HepG2 (cell line): ENCODE measurements around the gene TECPR1. TPM values are rescaled to one million over a fixed set of nuclear protein-coding genes. Genes with fewer than 3 reads are reported as not detected.

Experiments
- ATAC-seq: fragments of 200-7000 bp; cut with Tn5 transposase; 3 replicates; pipeline ENCODE4 v1.9.1; 2020; ENCODE audit warnings: mild to moderate bottlenecking, moderate library complexity
- BruUV-seq: library from RNA; stranded (reverse); fragments of 400-500 nt; replicated peaks from 2 replicates; lab custom pipeline; 2021; lab: Mats Ljungman, UMichigan
- CTCF ChIA-PET: fragments of 300-600 bp; formaldehyde crosslinking; extraction: SDS; loops from one replicate; lab custom pipeline; 2021; ENCODE audit warnings: low total read pairs, inconsistent platforms, low intra/inter-chr PET ratio; lab: Yijun Ruan, JAX
- POLR2A ChIA-PET: fragments of 350-600 bp; sonication (Branson Sonifier 250); formaldehyde crosslinking; loops from one replicate; lab custom pipeline; 2020; ENCODE audit warnings: antibody characterized with exemption, inconsistent platforms; lab: Yijun Ruan, JAX
- DNase-seq: peaks from one replicate; pipeline ENCODE4 v3.0.0-alpha.2; 2015; ENCODE audit warnings: low spot score
- FAIRE-seq: peaks from 3 replicates; lab custom pipeline; 2011; peaks lifted over from hg19 to GRCh38; lab: Jason Lieb, UNC
- H2AFZ ChIP-seq: one replicate; pipeline ENCODE4 v1.6.1; 2011; ENCODE audit warnings: low read length, inconsistent platforms
- H3K27ac ChIP-seq: fragments of 300-600 bp; 3 replicates; pipeline ENCODE4 v1.8.0; 2011; ENCODE audit warnings: mixed run types, mild to moderate bottlenecking, mixed read lengths, low read length, inconsistent platforms; ENCODE audit not compliant: insufficient read depth; ENCODE audit errors: extremely low read length
- H3K27me3 ChIP-seq, 2 experiments: fragments of 200-600 bp in 1 of 2; 2 replicates in 1 of 2; 3 replicates in 1 of 2; pipeline versions ENCODE4 v1.6.0 to v1.8.0; 2011; ENCODE audit warnings: low read length in 2 of 2, mild to moderate bottlenecking in 2 of 2, moderate library complexity in 2 of 2, inconsistent platforms in 1 of 2; ENCODE audit not compliant: insufficient read depth in 2 of 2, control insufficient read depth in 1 of 2
- H3K36me3 ChIP-seq, 2 experiments: fragments of 200-600 bp in 1 of 2; replicated peaks in 1 of 2; 2 replicates in 1 of 2; 3 replicates in 1 of 2; pipeline versions ENCODE4 v1.5.1 to v1.8.0; 2011; ENCODE audit warnings: low read length in 2 of 2, inconsistent platforms in 1 of 2; ENCODE audit not compliant: insufficient read depth in 2 of 2, control insufficient read depth in 1 of 2
- H3K4me1 ChIP-seq: 2 replicates; pipeline ENCODE4 v1.5.1; 2012; ENCODE audit warnings: low read length, inconsistent platforms; ENCODE audit not compliant: insufficient read depth
- H3K4me2 ChIP-seq: 2 replicates; pipeline ENCODE4 v1.6.0; 2011; ENCODE audit warnings: low read depth, low read length, inconsistent platforms
- H3K4me3 ChIP-seq, 3 experiments: fragments of 200-600 bp in 1 of 3; sonication (generic), shearing (Covaris generic) in 1 of 3; replicated peaks in 1 of 3; 2 replicates each; pipeline ENCODE4 v1.5.1; 2011 to 2016; ENCODE audit warnings: low read length in 3 of 3, inconsistent platforms in 2 of 3, low read depth in 2 of 3, mild to moderate bottlenecking in 2 of 3, control low read depth in 1 of 3, mixed read lengths in 1 of 3; ENCODE audit not compliant: insufficient read depth in 1 of 3
- H3K79me2 ChIP-seq: one replicate; pipeline ENCODE4 v1.6.1; 2011; ENCODE audit warnings: low read length, inconsistent platforms; ENCODE audit not compliant: insufficient read depth
- H3K9ac ChIP-seq: 2 replicates; pipeline ENCODE4 v1.6.0; 2011; ENCODE audit warnings: mild to moderate bottlenecking, low read depth, low read length, inconsistent platforms; ENCODE audit not compliant: insufficient read depth
- H3K9me3 ChIP-seq: 2 replicates; pipeline ENCODE4 v1.5.1; 2012; ENCODE audit warnings: mild to moderate bottlenecking, low read length
- H4K20me1 ChIP-seq: 2 replicates; pipeline ENCODE4 v1.6.0; 2011; ENCODE audit warnings: inconsistent platforms, mild to moderate bottlenecking, low read length, moderate library complexity; ENCODE audit not compliant: insufficient read depth
- BRF2 ChIP-seq: sonication (generic); formaldehyde crosslinking; IDR thresholded peaks from 2 replicates; pipeline ENCODE4 v1.8.1; 2022; ENCODE audit warnings: mild to moderate bottlenecking, missing genetic modification reagents
- HNF4A ChIP-seq: sonication (generic); formaldehyde crosslinking; IDR thresholded peaks from 2 replicates; pipeline ENCODE4 v1.4.0; 2020; ENCODE audit warnings: missing genetic modification reagents
- MAFG ChIP-seq: sonication (generic); formaldehyde crosslinking; IDR thresholded peaks from 2 replicates; pipeline ENCODE4 v1.5.1; 2020; ENCODE audit warnings: mild to moderate bottlenecking, missing genetic modification reagents
- MXI1 ChIP-seq: IDR thresholded peaks from 3 replicates; pipeline ENCODE4 v1.6.1; 2012; ENCODE audit warnings: low read depth, low read length, inconsistent platforms, borderline replicate concordance
- PBX2 ChIP-seq: IDR thresholded peaks from 2 replicates; pipeline ENCODE4 v1.6.1; 2016; ENCODE audit warnings: control low read depth
- RBFOX2 ChIP-seq: fragments of 200-400 bp; formaldehyde crosslinking; IDR thresholded peaks from 2 replicates; pipeline ENCODE4 v1.6.1; 2017; ENCODE audit warnings: low read depth, mild to moderate bottlenecking, low read length
- RCOR2 ChIP-seq: IDR thresholded peaks from 2 replicates; pipeline ENCODE4 v1.6.1; 2016; ENCODE audit warnings: missing biosample characterization, missing genetic modification reagents
- SP140L ChIP-seq: sonication (generic); formaldehyde crosslinking; IDR thresholded peaks from 2 replicates; pipeline ENCODE4 v1.4.0; 2020; ENCODE audit warnings: missing genetic modification reagents, borderline replicate concordance
- ZBTB39 ChIP-seq: sonication (generic); formaldehyde crosslinking; IDR thresholded peaks from 2 replicates; pipeline ENCODE4 v1.5.0; 2020; ENCODE audit warnings: missing genetic modification reagents
- ZFX ChIP-seq: sonication (generic); formaldehyde crosslinking; IDR thresholded peaks from 2 replicates; pipeline ENCODE4 v1.4.0; 2020; ENCODE audit warnings: mild to moderate bottlenecking, low read depth, missing genetic modification reagents, moderate library complexity
- ZNF350 ChIP-seq: sonication (generic); formaldehyde crosslinking; IDR thresholded peaks from 2 replicates; pipeline ENCODE4 v1.4.0; 2020; ENCODE audit warnings: mild to moderate bottlenecking, low read depth, missing genetic modification reagents, borderline replicate concordance
- ZNF446 ChIP-seq: sonication (generic); formaldehyde crosslinking; IDR thresholded peaks from 2 replicates; pipeline ENCODE4 v1.5.0; 2020; ENCODE audit warnings: mild to moderate bottlenecking, missing genetic modification reagents
- ZNF510 ChIP-seq: sonication (generic); formaldehyde crosslinking; IDR thresholded peaks from 2 replicates; pipeline ENCODE4 v1.4.0; 2020; ENCODE audit warnings: low read depth, mild to moderate bottlenecking, missing genetic modification reagents
- ZNF550 ChIP-seq: sonication (generic); formaldehyde crosslinking; IDR thresholded peaks from 2 replicates; pipeline ENCODE4 v1.4.0; 2020; ENCODE audit warnings: mild to moderate bottlenecking, missing genetic modification reagents, borderline replicate concordance
- ZZZ3 ChIP-seq: sonication (generic); formaldehyde crosslinking; IDR thresholded peaks from 2 replicates; pipeline ENCODE4 v1.4.0; 2020; ENCODE audit warnings: missing genetic modification reagents, mild to moderate bottlenecking, borderline replicate concordance
- WGBS: methylation state at CpG from one replicate; pipeline ENCODE4 v1.1.6; 2017; ENCODE audit warnings: low lambda C conversion rate; 5-methylcytosine and 5-hydroxymethylcytosine counted together
- in situ Hi-C: cut with HindIII; loops from 2 replicates; pipeline ENCODE4 v1.10.0; 2017; ENCODE audit warnings: low pct_unique_long_range_greater_than_20kb; ENCODE audit not compliant: extremely low pct_ligation_motif_present
- intact Hi-C: fragments of 100-400 bp; cut with micrococcal nuclease; formaldehyde crosslinking; loops from one replicate; pipeline ENCODE4 v1.10.0; 2022; ENCODE audit not compliant: unreplicated experiment
- polyA plus RNA-seq, 8 experiments: library from polyadenylated mRNA; depleted of rRNA in 3 of 8; stranded (reverse) in 7 of 8; unstranded in 1 of 8; fragments of >200 nt; fragmentation: Illumina TruSeq in 4 of 8; extraction: Trizol in 4 of 8; gene quantifications; 2 replicates each; pipeline versions ENCODE4 v1.2.1 to v1.2.3, GENCODE V29; 2011 to 2016; ENCODE audit warnings: low read depth in 4 of 8, missing spikeins in 1 of 8, mixed read lengths in 1 of 8; ENCODE audit not compliant: insufficient read depth in 1 of 8
- total RNA-seq, 5 experiments: library from RNA; depleted of rRNA; stranded (reverse); fragments of >200 nt; fragmentation: Illumina TruSeq; extraction: Trizol; gene quantifications; 2 replicates each; pipeline ENCODE4 v1.2.3, GENCODE V29; 2016; ENCODE audit warnings: low read depth in 1 of 5
- TF ChIP-seq, protein P1 (sequence below): sonication (generic); formaldehyde crosslinking; IDR thresholded peaks from 2 replicates; pipeline ENCODE4 v1.4.0; 2020; ENCODE audit warnings: low read depth, missing genetic modification reagents

Gene TECPR1
- total and polyA plus RNA-seq, 2 of the 13 experiments (the other 11 are each of a cell fraction or from before 2014, with no cell fraction given): 2.3 to 6.3 TPM

DNA sequence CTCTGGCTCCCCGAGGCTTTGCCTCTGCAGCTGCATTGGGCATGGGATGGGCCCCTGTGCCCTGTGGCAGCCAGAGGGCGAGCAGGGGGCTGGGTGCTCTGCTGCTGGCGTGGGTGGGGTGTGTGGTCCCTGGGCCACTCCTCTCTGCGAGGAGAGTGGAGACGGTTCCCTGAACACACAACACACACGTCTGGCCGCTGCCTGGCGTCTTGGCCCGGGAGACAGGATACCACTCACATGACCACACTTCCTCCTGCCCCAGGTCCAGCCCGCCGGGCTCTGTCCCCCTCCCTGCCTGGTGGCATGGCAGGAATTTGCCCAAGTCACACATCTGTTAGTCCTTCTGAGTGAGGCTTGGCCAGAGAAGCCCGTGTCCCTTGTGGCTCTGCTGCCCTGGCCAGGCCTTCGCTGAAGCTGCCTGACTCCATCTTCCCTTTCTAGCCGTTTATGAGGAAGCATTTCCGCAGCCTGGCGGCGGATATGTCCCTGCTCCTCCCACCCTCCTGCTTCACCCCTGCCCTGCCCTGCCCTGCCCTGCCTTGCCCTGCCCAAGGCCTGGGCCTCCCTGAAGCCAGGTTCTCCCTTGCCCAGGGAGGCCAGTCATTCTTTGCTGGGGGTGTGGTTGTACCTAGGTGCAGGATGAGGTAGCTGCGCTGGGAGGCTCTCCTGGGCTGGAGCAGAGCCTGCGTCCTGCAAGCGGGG, 32.5 kb upstream of the TECPR1 start:
- Histone ChIP-seq H3K4me1 (peaks cover 81% of the 10 kb centered on the region), H3K9ac (no peak overlapping the region), H3K27ac (no peak overlapping the region), H3K4me3 (peak overlapping the region in 2 of 3 experiments; percentile 77 to 85; a peak in 3 of 6 replicates), H3K27me3 (no peaks in the 10 kb centered on the region; a peak in 1 of 5 replicates), H4K20me1 (peaks cover 34% of the 10 kb centered on the region; the same call in 1 of the 2 replicates), H3K9me3 (no peaks in the 10 kb centered on the region), H3K36me3 (peaks cover 3 to 7% of the 10 kb centered on the region in 2 experiments; a peak in 3 of 5 replicates), H3K4me2 (peak overlapping the region; percentile 92), H3K79me2 (peaks cover 49% of the 10 kb centered on the region), H2AFZ (no peak overlapping the region)
- ChIA-PET CTCF (no interaction called here), POLR2A (no interaction called here)
- BruUV-seq: no TSS peak
- peak; percentile 9 for ATAC-seq
- intact Hi-C loops (no loop called here), in situ Hi-C loops (loop anchor here (5.0 kb wide), 1 partner anchor 133 kb away; no protein-coding TSS in a partner anchor)
- DNase-seq: peak; percentile 51
- FAIRE-seq: no peak
- WGBS: 89% methylated on average over 8 of the region's 20 CpGs
- TF ChIP-seq MXI1 (no peak), BRF2 (CRISPR knock-in tag) (no peak), MAFG (CRISPR knock-in tag) (no peak), RCOR2 (CRISPR knock-in tag) (no peak), SP140L (no peak), RBFOX2 (peak; percentile 57), ZZZ3 (no peak), ZBTB39 (CRISPR knock-in tag) (no peak), ZNF446 (CRISPR knock-in tag) (no peak), HNF4A (CRISPR knock-in tag) (peak; percentile 37; the same call in 1 of the 2 replicates), ZNF510 (no peak), ZFX (0 out of 2 replicates have a peak, but pooled peaks have one; percentile 21), ZNF550 (CRISPR knock-in tag) (no peak), ZNF350 (CRISPR knock-in tag) (no peak), PBX2 (no peak)
- TF ChIP-seq, protein P1, sequence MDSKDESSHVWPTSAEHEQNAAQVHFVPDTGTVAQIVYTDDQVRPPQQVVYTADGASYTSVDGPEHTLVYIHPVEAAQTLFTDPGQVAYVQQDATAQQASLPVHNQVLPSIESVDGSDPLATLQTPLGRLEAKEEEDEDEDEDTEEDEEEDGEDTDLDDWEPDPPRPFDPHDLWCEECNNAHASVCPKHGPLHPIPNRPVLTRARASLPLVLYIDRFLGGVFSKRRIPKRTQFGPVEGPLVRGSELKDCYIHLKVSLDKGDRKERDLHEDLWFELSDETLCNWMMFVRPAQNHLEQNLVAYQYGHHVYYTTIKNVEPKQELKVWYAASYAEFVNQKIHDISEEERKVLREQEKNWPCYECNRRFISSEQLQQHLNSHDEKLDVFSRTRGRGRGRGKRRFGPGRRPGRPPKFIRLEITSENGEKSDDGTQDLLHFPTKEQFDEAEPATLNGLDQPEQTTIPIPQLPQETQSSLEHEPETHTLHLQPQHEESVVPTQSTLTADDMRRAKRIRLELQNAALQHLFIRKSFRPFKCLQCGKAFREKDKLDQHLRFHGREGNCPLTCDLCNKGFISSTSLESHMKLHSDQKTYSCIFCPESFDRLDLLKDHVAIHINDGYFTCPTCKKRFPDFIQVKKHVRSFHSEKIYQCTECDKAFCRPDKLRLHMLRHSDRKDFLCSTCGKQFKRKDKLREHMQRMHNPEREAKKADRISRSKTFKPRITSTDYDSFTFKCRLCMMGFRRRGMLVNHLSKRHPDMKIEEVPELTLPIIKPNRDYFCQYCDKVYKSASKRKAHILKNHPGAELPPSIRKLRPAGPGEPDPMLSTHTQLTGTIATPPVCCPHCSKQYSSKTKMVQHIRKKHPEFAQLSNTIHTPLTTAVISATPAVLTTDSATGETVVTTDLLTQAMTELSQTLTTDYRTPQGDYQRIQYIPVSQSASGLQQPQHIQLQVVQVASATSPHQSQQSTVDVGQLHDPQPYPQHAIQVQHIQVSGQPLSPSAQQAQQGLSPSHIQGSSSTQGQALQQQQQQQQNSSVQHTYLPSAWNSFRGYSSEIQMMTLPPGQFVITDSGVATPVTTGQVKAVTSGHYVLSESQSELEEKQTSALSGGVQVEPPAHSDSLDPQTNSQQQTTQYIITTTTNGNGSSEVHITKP (CRISPR knock-in tag): no peak
